Right atrium auricular region (tissue), 2 donors: ENCODE data around the gene SEMA3C. TPM values are rescaled to one million over a fixed set of nuclear protein-coding genes. Genes with fewer than 3 reads are reported as not detected.
A peak's percentile ranks its signal among the peaks of the same experiment; 100 is the strongest.

Experiments
- DNase-seq: peaks from one replicate; pipeline ENCODE4 v3.0.0-alpha.2; 2019; ENCODE audit warnings: low spot score
- H3K27ac ChIP-seq, 2 donors: fragments of 200-600 bp; sonication (generic); 1 replicate in 1 of 2; 2 replicates in 1 of 2; pipeline ENCODE4 v1.5.1; 2016 to 2019
- H3K27me3 ChIP-seq, 2 donors: fragments of 200-600 bp; sonication (generic); one replicate each; pipeline versions ENCODE4 v1.5.1 to v1.6.0; 2017 to 2019
- H3K36me3 ChIP-seq: fragments of 200-600 bp; sonication (generic); one replicate; pipeline ENCODE4 v1.5.1; 2016
- H3K4me1 ChIP-seq, 2 donors: fragments of 200-600 bp; sonication (generic); one replicate each; pipeline versions ENCODE4 v1.5.1 to v1.6.0; 2017 to 2019
- H3K4me3 ChIP-seq, 2 donors: fragments of 200-600 bp; sonication (generic); 1 replicate in 1 of 2; 2 replicates in 1 of 2; pipeline ENCODE4 v1.5.1; 2017 to 2019; ENCODE audit warnings: mild to moderate bottlenecking in 1 of 2, moderate library complexity in 1 of 2
- H3K9me3 ChIP-seq, 2 donors: fragments of 200-600 bp; sonication (generic); one replicate each; pipeline ENCODE4 v1.5.1; 2019
- total RNA-seq, 2 donors: library from RNA; depleted of rRNA; stranded (reverse); fragments of >200 nt; gene quantifications; one replicate each; pipeline ENCODE4 v1.1.0, GENCODE V29; 2016
- TF ChIP-seq, protein P1 (sequence below), 2 donors: fragments of 200-600 bp; sonication (generic); IDR thresholded peaks; one replicate each; pipeline ENCODE4 v1.5.1; 2019; ENCODE audit warnings: antibody characterized with exemption in 2 of 2

Gene SEMA3C
- total RNA-seq, 2 donors from 2014 or later, result 58.3 to 61.6 TPM

DNA sequence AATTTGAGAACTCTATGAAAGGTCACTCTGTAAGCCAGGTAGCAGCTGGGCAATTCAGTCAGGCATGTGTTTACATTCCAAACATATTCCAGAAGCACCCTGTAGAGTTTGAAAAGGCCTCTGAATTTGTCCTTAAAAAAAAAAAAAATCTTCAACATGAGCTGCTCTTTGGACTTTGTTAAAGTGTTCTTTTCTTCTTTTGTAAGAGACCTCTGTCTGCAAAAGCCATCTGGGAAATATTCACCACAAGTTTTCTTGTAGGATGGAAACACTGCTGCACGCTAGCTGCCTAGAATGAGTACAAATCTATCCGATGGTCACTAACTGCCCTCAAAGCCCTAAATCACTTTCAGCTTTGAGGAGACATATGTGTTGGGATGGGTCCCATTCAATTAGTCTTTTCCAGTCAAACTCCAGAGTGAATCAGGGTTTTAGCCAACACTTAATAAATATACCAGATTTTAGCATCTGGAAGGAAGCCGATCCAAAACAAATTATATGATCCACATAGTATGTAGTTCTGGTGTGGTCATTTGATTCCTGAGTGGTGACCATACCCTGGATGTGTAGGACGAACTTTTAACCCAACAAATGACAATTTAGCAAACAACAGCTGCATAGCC lies 194.5 kb downstream of the SEMA3C start:
- TF ChIP-seq, protein P1, sequence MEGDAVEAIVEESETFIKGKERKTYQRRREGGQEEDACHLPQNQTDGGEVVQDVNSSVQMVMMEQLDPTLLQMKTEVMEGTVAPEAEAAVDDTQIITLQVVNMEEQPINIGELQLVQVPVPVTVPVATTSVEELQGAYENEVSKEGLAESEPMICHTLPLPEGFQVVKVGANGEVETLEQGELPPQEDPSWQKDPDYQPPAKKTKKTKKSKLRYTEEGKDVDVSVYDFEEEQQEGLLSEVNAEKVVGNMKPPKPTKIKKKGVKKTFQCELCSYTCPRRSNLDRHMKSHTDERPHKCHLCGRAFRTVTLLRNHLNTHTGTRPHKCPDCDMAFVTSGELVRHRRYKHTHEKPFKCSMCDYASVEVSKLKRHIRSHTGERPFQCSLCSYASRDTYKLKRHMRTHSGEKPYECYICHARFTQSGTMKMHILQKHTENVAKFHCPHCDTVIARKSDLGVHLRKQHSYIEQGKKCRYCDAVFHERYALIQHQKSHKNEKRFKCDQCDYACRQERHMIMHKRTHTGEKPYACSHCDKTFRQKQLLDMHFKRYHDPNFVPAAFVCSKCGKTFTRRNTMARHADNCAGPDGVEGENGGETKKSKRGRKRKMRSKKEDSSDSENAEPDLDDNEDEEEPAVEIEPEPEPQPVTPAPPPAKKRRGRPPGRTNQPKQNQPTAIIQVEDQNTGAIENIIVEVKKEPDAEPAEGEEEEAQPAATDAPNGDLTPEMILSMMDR (IDR thresholded peaks at IDR 0.05), result no peak
- H3K27ac ChIP-seq, result no peak overlapping the region

GRCh38 chr7:80722616-80723195 lies 196.1 kb downstream of the SEMA3C start:
- TF ChIP-seq, protein P1 (IDR thresholded peaks at IDR 0.05), result no peak
- DNase-seq, result peak; percentile 88
- peaks cover 0 to 16% of the 10 kb centered on the region in 2 donors for H3K4me1 ChIP-seq
- no peaks in the 10 kb centered on the region for H3K9me3 ChIP-seq
- H3K36me3 ChIP-seq, result no peaks in the 10 kb centered on the region
- H3K27ac ChIP-seq, result peak overlapping the region; percentile 46 to 77
- no peaks in the 10 kb centered on the region for H3K27me3 ChIP-seq
- no peak overlapping the region for H3K4me3 ChIP-seq

More for the DNA sequence above, 194.5 kb downstream of the SEMA3C start:
- no peaks in the 10 kb centered on the region for H3K36me3 ChIP-seq
- no peak for DNase-seq
- no peaks in the 10 kb centered on the region for H3K9me3 ChIP-seq
- H3K4me1 ChIP-seq, result peaks cover 0 to 16% of the 10 kb centered on the region in 2 donors
- no peak overlapping the region for H3K4me3 ChIP-seq
- H3K27me3 ChIP-seq, result no peaks in the 10 kb centered on the region

DNA sequence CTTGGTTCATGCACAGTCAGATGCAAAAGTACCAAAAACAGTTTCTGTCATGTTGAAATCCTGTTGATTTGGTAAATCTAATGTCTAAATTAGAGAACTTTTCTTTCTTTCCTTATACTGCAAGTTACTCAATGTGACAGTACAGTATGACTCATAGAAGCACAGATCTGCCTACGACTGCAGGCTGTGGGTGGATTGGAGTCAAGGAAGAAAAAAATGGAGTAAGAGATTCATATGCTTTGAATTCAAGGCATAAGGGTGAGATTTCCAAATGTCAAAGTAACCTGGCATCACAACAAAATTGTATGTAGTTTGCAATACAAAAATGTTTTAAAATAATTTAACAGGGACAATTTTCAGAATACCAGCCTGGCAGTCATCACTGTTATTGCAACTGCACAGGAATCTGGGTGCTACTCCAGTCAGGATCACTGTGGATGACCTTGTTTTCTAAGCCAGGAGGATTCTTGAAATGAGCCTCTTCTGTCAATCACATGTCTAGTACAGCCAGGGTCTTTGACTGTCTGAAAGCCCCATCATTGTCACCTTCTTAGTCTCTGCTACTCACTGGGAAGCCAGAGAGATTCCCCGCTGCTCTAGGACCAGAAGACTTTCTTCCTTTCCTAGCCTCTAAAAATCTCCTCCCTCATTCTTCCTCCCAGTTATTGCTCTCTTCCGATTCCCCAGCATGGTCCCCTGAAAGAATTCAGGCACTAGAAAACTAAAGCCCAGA lies 196.8 kb downstream of the SEMA3C start:
- DNase-seq, result peak; percentile 70
- H3K36me3 ChIP-seq, result no peaks in the 10 kb centered on the region
- no peaks in the 10 kb centered on the region for H3K9me3 ChIP-seq
- no peak overlapping the region for H3K4me3 ChIP-seq
- no peaks in the 10 kb centered on the region for H3K27me3 ChIP-seq
- TF ChIP-seq, protein P1 (IDR thresholded peaks at IDR 0.05), result no peak
- peaks cover 0 to 16% of the 10 kb centered on the region in 2 donors for H3K4me1 ChIP-seq
- H3K27ac ChIP-seq, result peak overlapping the region; percentile 46 to 77

DNA sequence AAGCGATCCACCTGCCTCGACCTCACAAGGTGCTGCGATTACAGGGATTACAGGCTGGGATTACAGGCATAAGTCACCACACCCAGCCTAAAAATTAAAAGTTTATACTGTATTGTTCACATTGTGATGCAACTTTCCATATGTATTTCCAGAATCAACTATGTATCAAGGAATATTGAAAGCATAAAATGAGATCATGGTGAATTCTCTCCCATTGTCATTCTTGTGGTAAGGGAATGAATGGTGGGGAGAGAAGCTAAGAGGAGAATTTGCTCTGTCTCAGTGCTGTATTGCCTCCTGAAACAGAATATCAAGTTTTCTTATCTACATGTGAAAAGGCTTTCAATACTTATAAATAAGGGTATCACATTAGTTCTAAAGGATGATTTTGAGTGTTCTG lies 198.7 kb downstream of the SEMA3C start:
- TF ChIP-seq, protein P1 (IDR thresholded peaks at IDR 0.05), result no peak
- no peak overlapping the region for H3K4me3 ChIP-seq
- no peaks in the 10 kb centered on the region for H3K27me3 ChIP-seq
- H3K36me3 ChIP-seq, result no peaks in the 10 kb centered on the region
- H3K27ac ChIP-seq, result no peak overlapping the region
- H3K9me3 ChIP-seq, result no peaks in the 10 kb centered on the region
- no peak for DNase-seq
- H3K4me1 ChIP-seq, result peaks cover 0 to 16% of the 10 kb centered on the region in 2 donors

GRCh38 chr7:80719261-80719660 lies 199.6 kb downstream of the SEMA3C start:
- H3K27ac ChIP-seq, result no peak overlapping the region
- DNase-seq, result no peak

More at GRCh38 chr7:80719261-80719660, 199.6 kb downstream of the SEMA3C start:
- no peak overlapping the region for H3K4me3 ChIP-seq
- no peaks in the 10 kb centered on the region for H3K27me3 ChIP-seq
- H3K4me1 ChIP-seq, result peaks cover 0 to 16% of the 10 kb centered on the region in 2 donors
- no peaks in the 10 kb centered on the region for H3K36me3 ChIP-seq
- no peaks in the 10 kb centered on the region for H3K9me3 ChIP-seq
- TF ChIP-seq, protein P1 (IDR thresholded peaks at IDR 0.05), result no peak
